Osteocyte (in vitro differentiated cells): ENCODE data around the gene CCDC68. TPM values are rescaled to one million over a fixed set of nuclear protein-coding genes. Genes with fewer than 3 reads are reported as not detected.

Experiments
- DNase-seq: peaks from one replicate; pipeline ENCODE4 v3.0.0; 2021; ENCODE audit warnings: mixed read lengths; ENCODE audit not compliant: unreplicated experiment; ENCODE audit errors: extremely low spot score
- H3K27ac Mint-ChIP-seq: one replicate; pipeline ENCODE4 v1.8.0; 2021; ENCODE audit warnings: mild to moderate bottlenecking, mixed read lengths; ENCODE audit not compliant: unreplicated experiment
- H3K27me3 Mint-ChIP-seq: one replicate; pipeline ENCODE4 v1.8.0; 2021; ENCODE audit warnings: mixed read lengths; ENCODE audit not compliant: unreplicated experiment
- H3K36me3 Mint-ChIP-seq: one replicate; pipeline ENCODE4 v1.8.0; 2021; ENCODE audit warnings: mixed read lengths; ENCODE audit not compliant: unreplicated experiment
- H3K4me1 Mint-ChIP-seq: one replicate; pipeline ENCODE4 v1.8.0; 2021; ENCODE audit warnings: mixed read lengths; ENCODE audit not compliant: unreplicated experiment
- H3K4me3 Mint-ChIP-seq: one replicate; pipeline ENCODE4 v1.8.0; 2021; ENCODE audit warnings: mild to moderate bottlenecking, moderate library complexity, mixed read lengths; ENCODE audit not compliant: unreplicated experiment
- H3K9me3 Mint-ChIP-seq: one replicate; pipeline ENCODE4 v1.8.0; 2021; ENCODE audit warnings: mixed read lengths; ENCODE audit not compliant: unreplicated experiment
- CTCF ChIP-seq: fragments of 200-600 bp; sonication (generic); IDR thresholded peaks from 2 replicates; pipeline ENCODE4 v1.5.0; 2021; ENCODE audit warnings: antibody characterized with exemption, mild to moderate bottlenecking, moderate library complexity
- total RNA-seq: library from RNA; stranded (reverse); gene quantifications from 2 replicates; pipeline ENCODE4 v1.2.1, GENCODE V29; 2021

CCDC68 gene
- total RNA-seq, 1 donor from 2014 or later = not detected

GRCh38 chr18:54928236-54928635 lies 31.0 kb downstream of the CCDC68 start:
- Mint-ChIP-seq H3K27me3 (peaks cover 3% of the 10 kb centered on the region), H3K4me3 (no peak overlapping the region), H3K9me3 (no peaks in the 10 kb centered on the region), H3K4me1 (no peaks in the 10 kb centered on the region), H3K36me3 (no peaks in the 10 kb centered on the region), H3K27ac (no peak overlapping the region)
- DNase-seq = no peak
- no peak for TF ChIP-seq CTCF

- TF ChIP-seq CTCF = no peak
- DNase-seq = no peak
- no peaks in the 10 kb centered on the region for H3K36me3 Mint-ChIP-seq
- H3K9me3 Mint-ChIP-seq = no peaks in the 10 kb centered on the region
- H3K4me1 Mint-ChIP-seq = no peaks in the 10 kb centered on the region
- no peak overlapping the region for H3K4me3 Mint-ChIP-seq
- H3K27ac Mint-ChIP-seq = no peak overlapping the region
- peaks cover 3% of the 10 kb centered on the region for H3K27me3 Mint-ChIP-seq
Observed at GRCh38 chr18:54926593-54927325, 32.5 kb downstream of the CCDC68 start.

GRCh38 chr18:54924948-54925347 lies 34.3 kb downstream of the CCDC68 start:
- H3K36me3 Mint-ChIP-seq = no peaks in the 10 kb centered on the region
- no peaks in the 10 kb centered on the region for H3K9me3 Mint-ChIP-seq
- no peak overlapping the region for H3K27ac Mint-ChIP-seq
- H3K27me3 Mint-ChIP-seq = peaks cover 3% of the 10 kb centered on the region
- no peak for TF ChIP-seq CTCF
- no peak overlapping the region for H3K4me3 Mint-ChIP-seq
- no peak for DNase-seq
- no peaks in the 10 kb centered on the region for H3K4me1 Mint-ChIP-seq

GRCh38 chr18:54923339-54923956 lies 35.8 kb downstream of the CCDC68 start:
- Mint-ChIP-seq H3K27me3 (peaks cover 5% of the 10 kb centered on the region), H3K9me3 (no peaks in the 10 kb centered on the region), H3K4me3 (no peak overlapping the region), H3K27ac (no peak overlapping the region), H3K4me1 (no peaks in the 10 kb centered on the region), H3K36me3 (no peaks in the 10 kb centered on the region)
- TF ChIP-seq CTCF = no peak
- DNase-seq = no peak

- H3K4me1 Mint-ChIP-seq = no peaks in the 10 kb centered on the region
- DNase-seq = no peak
- H3K27ac Mint-ChIP-seq = no peak overlapping the region
- peaks cover 5% of the 10 kb centered on the region for H3K27me3 Mint-ChIP-seq
- no peak for TF ChIP-seq CTCF
- H3K36me3 Mint-ChIP-seq = no peaks in the 10 kb centered on the region
- H3K9me3 Mint-ChIP-seq = no peaks in the 10 kb centered on the region
- H3K4me3 Mint-ChIP-seq = no peak overlapping the region
Observed at GRCh38 chr18:54919412-54919811, 39.8 kb downstream of the CCDC68 start.
